Lower leg skin (tissue), 4 donors: ENCODE data around the gene SYT17. TPM values are rescaled to one million over a fixed set of nuclear protein-coding genes. Genes with fewer than 3 reads are reported as not detected.

Source experiments
- DNase-seq, 2 donors: peaks; one replicate each; pipeline ENCODE4 v3.0.0-alpha.2; 2019; ENCODE audit warnings: low spot score in 2 of 2
- H3K4me3 ChIP-seq: fragments of 200-600 bp; sonication (generic); 2 replicates; pipeline ENCODE4 v1.5.1; 2017; ENCODE audit warnings: mild to moderate bottlenecking, low read depth; ENCODE audit not compliant: poor library complexity, severe bottlenecking
- CTCF ChIP-seq, 3 donors: fragments of 450-650 bp; IDR thresholded peaks; one replicate each; pipeline ENCODE4 v1.5.1; 2016; ENCODE audit warnings: antibody characterized with exemption in 3 of 3, mild to moderate bottlenecking in 3 of 3, moderate library complexity in 2 of 3
- POLR2A ChIP-seq, 2 donors: fragments of 450-650 bp; IDR thresholded peaks; one replicate each; pipeline ENCODE4 v1.6.1; 2016 to 2017; ENCODE audit warnings: antibody characterized with exemption in 2 of 2, mild to moderate bottlenecking in 1 of 2, moderate library complexity in 1 of 2
- WGBS, 2 donors: methylation state at CpG; one replicate each; pipeline ENCODE4 v1.1.5; 2018; 5-methylcytosine and 5-hydroxymethylcytosine counted together
- intact Hi-C: fragments of 100-400 bp; cut with DNase I; formaldehyde crosslinking; loops from one replicate; pipeline ENCODE4 v1.15.0; 2023; ENCODE audit warnings: low total_unique reads
- total RNA-seq, 4 donors: library from RNA; depleted of rRNA; stranded (reverse); fragments of >200 nt; gene quantifications; one replicate each; pipeline ENCODE4 v1.1.0, GENCODE V29; 2016

The SYT17 gene
- total RNA-seq, 4 donors from 2014 or later = 3.7 to 9.0 (median 4.8) TPM

GRCh38 chr16:19131825-19132218 is 36.2 kb upstream of the SYT17 start:
- no peak overlapping the region for H3K4me3 ChIP-seq
- intact Hi-C loops = no loop called here
- no peak for TF ChIP-seq POLR2A (IDR thresholded peaks at IDR 0.05)
- TF ChIP-seq CTCF (IDR thresholded peaks at IDR 0.05) = no peak
- peak in 1 of 2 donors; percentile 78 for DNase-seq

DNA sequence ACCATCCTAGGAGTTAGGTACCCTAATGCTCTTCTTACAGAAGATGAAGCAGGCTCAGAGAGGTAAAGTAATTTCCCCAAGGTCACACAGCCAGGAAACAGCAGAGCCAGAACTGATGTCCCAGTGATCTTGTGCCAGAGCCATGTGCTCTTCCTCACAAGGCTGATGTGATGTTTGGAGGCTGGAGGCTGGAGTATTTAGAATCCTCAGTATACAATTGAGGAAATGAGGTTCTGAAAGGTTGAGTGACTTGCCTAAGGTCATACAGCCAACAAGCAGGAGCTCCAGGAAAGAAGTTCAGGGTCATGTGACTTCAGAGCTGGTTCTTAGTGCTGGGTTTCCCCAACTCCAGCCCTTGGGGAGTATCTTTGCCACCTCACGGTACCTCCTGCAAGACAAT is 35.8 kb upstream of the SYT17 start:
- no peak overlapping the region for H3K4me3 ChIP-seq
- intact Hi-C loops = no loop called here
- DNase-seq = peak in 1 of 2 donors; percentile 18
- no peak for TF ChIP-seq POLR2A (IDR thresholded peaks at IDR 0.05)
- no peak for TF ChIP-seq CTCF (IDR thresholded peaks at IDR 0.05)
- 64 to 71% methylated on average over 1 of the region's 1 CpG for WGBS, 2 donors

DNA sequence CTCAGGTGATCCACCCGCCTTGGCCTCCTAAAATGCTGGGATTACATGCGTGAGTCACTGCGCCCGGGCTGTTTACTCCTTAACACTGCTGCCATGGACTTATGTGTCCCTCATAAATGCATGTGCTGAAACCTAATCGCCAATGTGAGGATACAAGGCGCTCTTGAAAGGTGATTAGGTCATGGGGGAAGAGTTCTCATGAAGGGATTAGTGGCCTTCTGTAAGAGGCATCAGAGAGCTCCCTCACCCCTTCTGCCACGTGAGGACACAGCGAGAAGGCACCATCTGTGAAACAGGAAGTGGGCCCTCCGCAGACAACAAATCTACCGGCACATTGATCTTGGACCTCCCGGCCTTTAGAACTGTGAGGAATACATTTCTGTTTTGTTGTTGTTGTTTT is 35.1 kb upstream of the SYT17 start:
- DNase-seq = peak in 1 of 2 donors; percentile 72
- 86 to 93% methylated on average over 11 of the region's 11 CpGs for WGBS, 2 donors
- H3K4me3 ChIP-seq = no peak overlapping the region
- intact Hi-C loops = no loop called here
- TF ChIP-seq POLR2A (IDR thresholded peaks at IDR 0.05) (no peak), CTCF (IDR thresholded peaks at IDR 0.05) (no peak)

- intact Hi-C loops = no loop called here
- H3K4me3 ChIP-seq = no peak overlapping the region
- TF ChIP-seq POLR2A (IDR thresholded peaks at IDR 0.05) (no peak), CTCF (IDR thresholded peaks at IDR 0.05) (no peak)
- DNase-seq = no peak
- WGBS, 2 donors = 91 to 94% methylated on average over 1 of the region's 1 CpG
Measured at GRCh38 chr16:19133600-19133999, 34.4 kb upstream of the SYT17 start.

- intact Hi-C loops = no loop called here
- 47 to 48% methylated on average over 10 of the region's 10 CpGs for WGBS, 2 donors
- TF ChIP-seq POLR2A (IDR thresholded peaks at IDR 0.05) (no peak), CTCF (IDR thresholded peaks at IDR 0.05) (no peak)
Measured at GRCh38 chr16:19135201-19135842, 32.7 kb upstream of the SYT17 start.

GRCh38 chr16:19135896-19136438 is 32.1 kb upstream of the SYT17 start:
- TF ChIP-seq POLR2A (IDR thresholded peaks at IDR 0.05) (no peak), CTCF (IDR thresholded peaks at IDR 0.05) (no peak)
- intact Hi-C loops = no loop called here

More at GRCh38 chr16:19135201-19135842, 32.7 kb upstream of the SYT17 start:
- DNase-seq = peak in 1 of 2 donors; percentile 82
- H3K4me3 ChIP-seq = no peak overlapping the region

More at GRCh38 chr16:19135896-19136438, 32.1 kb upstream of the SYT17 start:
- WGBS, 2 donors = 18 to 26% methylated on average over 5 to 7 of the region's 7 CpGs
- no peak overlapping the region for H3K4me3 ChIP-seq
- peak in 1 of 2 donors; percentile 90 for DNase-seq
